PFSK-1 (cell line): ENCODE results near the gene ZEB2.

Experiments
- FOXP2 ChIP-seq: optimal IDR thresholded peaks from 2 replicates; pipeline ENCODE3; 2011; ENCODE audit warnings: borderline replicate concordance, control low read depth, inconsistent platforms; ENCODE audit not compliant: insufficient read depth; ENCODE audit errors: extremely low read length, extremely low read depth
- POLR2AphosphoS5 ChIP-seq: IDR thresholded peaks from 2 replicates; pipeline ENCODE4 v1.6.1; 2012; ENCODE audit warnings: low read depth, mild to moderate bottlenecking, control low read depth, low read length, moderate library complexity
- REST ChIP-seq, 2 experiments: IDR thresholded peaks; 2 replicates each; pipeline versions ENCODE4 v1.6.1 to v1.8.0; 2011 to 2012; ENCODE audit warnings: low read depth in 2 of 2, low read length in 2 of 2, control low read depth in 1 of 2, inconsistent platforms in 1 of 2, mild to moderate bottlenecking in 1 of 2, moderate library complexity in 1 of 2; ENCODE audit not compliant: insufficient read depth in 1 of 2
- SIN3A ChIP-seq: IDR thresholded peaks from 2 replicates; pipeline ENCODE4 v1.6.1; 2012; ENCODE audit warnings: mild to moderate bottlenecking, low read length, moderate library complexity, borderline replicate concordance; ENCODE audit not compliant: insufficient read depth
- TAF1 ChIP-seq: IDR thresholded peaks from 2 replicates; pipeline ENCODE4 v1.6.1; 2012; ENCODE audit warnings: low read length, control low read depth, borderline replicate concordance; ENCODE audit not compliant: insufficient read depth

Gene ZEB2

GRCh38 chr2:144464730-144465129, 55.2 kb downstream of the ZEB2 start:
- no peak for TF ChIP-seq REST (IDR thresholded peaks at IDR 0.05; ENCODE audit: insufficient read depth in 1 of 2, low read depth in 2 of 2, low read length in 2 of 2)
- TF ChIP-seq POLR2AphosphoS5, result no peak
- no peak for TF ChIP-seq TAF1
- no peak for TF ChIP-seq FOXP2
- no peak for TF ChIP-seq SIN3A

- TF ChIP-seq TAF1, result no peak
- TF ChIP-seq SIN3A, result no peak
Measured at GRCh38 chr2:144463266-144463665, 56.7 kb downstream of the ZEB2 start.

- TF ChIP-seq REST (IDR thresholded peaks at IDR 0.05; ENCODE audit: insufficient read depth in 1 of 2, low read depth in 2 of 2, low read length in 2 of 2) (no peak), SIN3A (no peak), TAF1 (no peak), FOXP2 (no peak), POLR2AphosphoS5 (no peak)
Measured at GRCh38 chr2:144462266-144462665, 57.7 kb downstream of the ZEB2 start.

GRCh38 chr2:144461308-144461766, 58.6 kb downstream of the ZEB2 start:
- no peak for TF ChIP-seq SIN3A
- TF ChIP-seq FOXP2, result peak; percentile 34
- no peak for TF ChIP-seq TAF1
- TF ChIP-seq POLR2AphosphoS5, result no peak
- TF ChIP-seq REST (IDR thresholded peaks at IDR 0.05; ENCODE audit: insufficient read depth in 1 of 2, low read depth in 2 of 2, low read length in 2 of 2), result no peak; a peak in 1 of 4 replicates

- TF ChIP-seq FOXP2 (no peak), POLR2AphosphoS5 (no peak), REST (IDR thresholded peaks at IDR 0.05; ENCODE audit: insufficient read depth in 1 of 2, low read depth in 2 of 2, low read length in 2 of 2) (no peak), TAF1 (no peak), SIN3A (no peak)
Measured at GRCh38 chr2:144460727-144461307, 59.1 kb downstream of the ZEB2 start.
